IMR-90 (cell line): ENCODE results near the gene SLC12A7. TPM values are rescaled to one million over a fixed set of nuclear protein-coding genes. Genes with fewer than 3 reads are reported as not detected.
"Not testable (repeated sequence)": the region's sequence is repeated elsewhere in the genome, so short reads cannot be mapped to it uniquely, and the experiment has no call there.

ENCODE experiments used
- ATAC-seq: fragments of 200-7000 bp; cut with Tn5 transposase; 2 replicates; pipeline ENCODE4 v1.9.1; 2020; ENCODE audit warnings: low read depth, mild to moderate bottlenecking, moderate library complexity
- BruUV-seq: library from RNA; stranded (reverse); fragments of 400-500 nt; replicated peaks from 2 replicates; lab custom pipeline; 2021; lab: Mats Ljungman, UMichigan
- CTCF ChIA-PET: fragments of 300-600 bp; formaldehyde crosslinking; extraction: SDS; loops from one replicate; lab custom pipeline; 2021; ENCODE audit warnings: antibody characterized with exemption; lab: Yijun Ruan, JAX
- POLR2A ChIA-PET: fragments of 300-600 bp; sonication (Branson Sonifier 250); formaldehyde crosslinking; loops from one replicate; lab custom pipeline; 2022; ENCODE audit warnings: antibody characterized with exemption; ENCODE audit not compliant: unreplicated experiment; lab: Charles Lee
- DNase-seq: peaks from one replicate; pipeline ENCODE4 v3.0.0; 2013
- H2AFZ ChIP-seq: replicated peaks from 2 replicates; pipeline ENCODE3; 2013; ENCODE audit warnings: low read length, mild to moderate bottlenecking; ENCODE audit not compliant: poor library complexity
- H2AK5ac ChIP-seq: 2 replicates; pipeline ENCODE4 v1.6.1; 2013; ENCODE audit warnings: low read depth, low read length, inconsistent platforms
- H2AK9ac ChIP-seq: replicated peaks from 2 replicates; pipeline ENCODE3; 2013; ENCODE audit warnings: mild to moderate bottlenecking, low read depth, low read length, moderate library complexity; ENCODE audit not compliant: poor library complexity
- H2BK120ac ChIP-seq: 2 replicates; pipeline ENCODE4 v1.6.1; 2013; ENCODE audit warnings: low read depth, low read length, inconsistent platforms
- H2BK15ac ChIP-seq: 3 replicates; pipeline ENCODE4 v1.6.1; 2013; ENCODE audit warnings: low read depth, low read length, inconsistent platforms
- H2BK20ac ChIP-seq: 2 replicates; pipeline ENCODE4 v1.6.1; 2013; ENCODE audit warnings: low read depth, mild to moderate bottlenecking, inconsistent platforms, low read length, moderate library complexity
- H2BK5ac ChIP-seq: 2 replicates; pipeline ENCODE4 v1.6.1; 2013; ENCODE audit warnings: mild to moderate bottlenecking, low read depth, low read length, inconsistent platforms; ENCODE audit not compliant: poor library complexity, severe bottlenecking
- H3K14ac ChIP-seq: replicated peaks from 2 replicates; pipeline ENCODE4 v1.6.1; 2013; ENCODE audit warnings: low read depth, low read length, inconsistent platforms
- H3K18ac ChIP-seq: 2 replicates; pipeline ENCODE4 v1.6.1; 2013; ENCODE audit warnings: low read depth, low read length, control low read depth
- H3K23ac ChIP-seq: 2 replicates; pipeline ENCODE4 v1.6.1; 2013; ENCODE audit warnings: low read depth, low read length, inconsistent platforms
- H3K27ac ChIP-seq: 2 replicates; pipeline ENCODE4 v1.5.1; 2013; ENCODE audit warnings: mild to moderate bottlenecking, control low read depth, low read length; ENCODE audit not compliant: insufficient read depth
- H3K27me3 ChIP-seq: 2 replicates; pipeline ENCODE4 v1.6.1; 2013; ENCODE audit warnings: low read length; ENCODE audit not compliant: control insufficient read depth, insufficient read depth
- H3K36me3 ChIP-seq: 2 replicates; pipeline ENCODE4 v1.6.1; 2013; ENCODE audit warnings: low read length, mixed read lengths; ENCODE audit not compliant: control insufficient read depth, insufficient read depth
- H3K4ac ChIP-seq: 2 replicates; pipeline ENCODE4 v1.6.1; 2013; ENCODE audit warnings: low read depth, low read length, inconsistent platforms
- H3K4me1 ChIP-seq: 2 replicates; pipeline ENCODE4 v1.6.1; 2013; ENCODE audit warnings: low read length, mixed read lengths; ENCODE audit not compliant: control insufficient read depth, insufficient read depth
- H3K4me2 ChIP-seq: 2 replicates; pipeline ENCODE4 v1.6.1; 2013; ENCODE audit warnings: low read depth, mild to moderate bottlenecking, control low read depth, low read length, moderate library complexity
- H3K4me3 ChIP-seq: 2 replicates; pipeline ENCODE4 v1.5.1; 2013; ENCODE audit warnings: low read depth, mild to moderate bottlenecking, control low read depth, low read length, moderate library complexity; ENCODE audit not compliant: insufficient read depth
- H3K56ac ChIP-seq: 2 replicates; pipeline ENCODE4 v1.6.1; 2013; ENCODE audit warnings: low read length, inconsistent platforms; ENCODE audit not compliant: insufficient read depth; ENCODE audit errors: extremely low read depth
- H3K79me1 ChIP-seq, 2 experiments: 2 replicates each; pipeline ENCODE4 v1.6.1; 2013; ENCODE audit warnings: low read length in 2 of 2, inconsistent platforms in 1 of 2, low read depth in 1 of 2
- H3K9ac ChIP-seq: 2 replicates; pipeline ENCODE4 v1.6.1; 2013; ENCODE audit warnings: low read depth, low read length, control low read depth
- H3K9me1 ChIP-seq: 2 replicates; pipeline ENCODE4 v1.6.1; 2013; ENCODE audit warnings: low read length, inconsistent platforms; ENCODE audit not compliant: insufficient read depth
- H3K9me3 ChIP-seq: 2 replicates; pipeline ENCODE4 v1.6.1; 2013; ENCODE audit warnings: low read length; ENCODE audit not compliant: control insufficient read depth, insufficient read depth
- H4K20me1 ChIP-seq: 2 replicates; pipeline ENCODE4 v1.6.1; 2013; ENCODE audit warnings: low read length, inconsistent platforms; ENCODE audit not compliant: insufficient read depth
- H4K5ac ChIP-seq: 2 replicates; pipeline ENCODE4 v1.6.1; 2013; ENCODE audit warnings: mild to moderate bottlenecking, low read depth, low read length, control low read depth
- H4K8ac ChIP-seq, 2 experiments: 2 replicates each; pipeline ENCODE4 v1.6.1; 2013; ENCODE audit warnings: low read depth in 2 of 2, low read length in 2 of 2, control low read depth in 1 of 2, inconsistent platforms in 1 of 2
- H4K91ac ChIP-seq: 2 replicates; pipeline ENCODE4 v1.6.1; 2013; ENCODE audit warnings: low read depth, low read length, inconsistent platforms; ENCODE audit not compliant: insufficient read depth
- RCOR1 ChIP-seq: IDR thresholded peaks from 2 replicates; pipeline ENCODE4 v1.6.1; 2012; ENCODE audit warnings: mild to moderate bottlenecking, low read length, improper control_type of control experiment; ENCODE audit not compliant: insufficient replicate concordance
- WGBS, 2 experiments: methylation state at CpG; one replicate each; pipeline versions ENCODE4 v1.1.5 to v1.1.7; 2013; ENCODE audit warnings: missing lambda C conversion rate in 2 of 2; ENCODE audit not compliant: insufficient read length in 1 of 2; ENCODE audit errors: extremely low coverage in 2 of 2; 5-methylcytosine and 5-hydroxymethylcytosine counted together
- dilution Hi-C: fragments of 300-500 bp; cut with HindIII; formaldehyde crosslinking; loops from one replicate; pipeline ENCODE4 v1.14.3; 2018; ENCODE audit warnings: low sequenced_read_pairs; ENCODE audit not compliant: unreplicated experiment
- in situ Hi-C: fragments of 300-500 bp; cut with MboI; formaldehyde crosslinking; loops from 3 replicates; pipeline ENCODE4 v1.14.3; 2019; ENCODE audit warnings: low sequenced_read_pairs, inconsistent platforms, mixed read lengths
- intact Hi-C: fragments of 100-400 bp; cut with micrococcal nuclease; formaldehyde crosslinking; loops from 2 replicates; pipeline ENCODE4 v1.10.0; 2022
- polyA plus RNA-seq, 3 experiments: library from polyadenylated mRNA; depleted of rRNA; stranded (reverse); fragments of >200 nt; gene quantifications; 2 replicates each; pipeline ENCODE4 v1.2.3, GENCODE V29; 2012; ENCODE audit warnings: low replicate concordance in 1 of 3
- total RNA-seq: library from RNA; depleted of rRNA; stranded (reverse); fragments of >200 nt; gene quantifications from 2 replicates; pipeline ENCODE4 v1.2.3, GENCODE V29; 2012

SLC12A7 gene
- total and polyA plus RNA-seq, 2 of the 4 experiments (the other 2 are of a cell fraction): 3.0 to 6.1 TPM

GRCh38 chr5:1026700-1027621 lies 84.9 kb downstream of the SLC12A7 start (continued):
- no peak for TF ChIP-seq RCOR1

- no CpG with 5 or more reads among the region's 9 CpGs for WGBS, 2 experiments
- dilution Hi-C loops, POLR2A ChIA-PET, H3K18ac ChIP-seq, H3K14ac ChIP-seq, H4K20me1 ChIP-seq, H4K5ac ChIP-seq, H2AK5ac ChIP-seq, H3K56ac ChIP-seq, H2BK15ac ChIP-seq, H2BK20ac ChIP-seq, H3K23ac ChIP-seq, DNase-seq, ATAC-seq, H2BK5ac ChIP-seq, H3K9me3 ChIP-seq, H3K4me2 ChIP-seq, CTCF ChIA-PET, H2BK120ac ChIP-seq, H2AFZ ChIP-seq, H3K9me1 ChIP-seq, H3K36me3 ChIP-seq, intact Hi-C loops, H4K91ac ChIP-seq, H3K79me1 ChIP-seq, H3K27ac ChIP-seq, H3K4ac ChIP-seq, H4K8ac ChIP-seq, H3K4me3 ChIP-seq, BruUV-seq, H3K9ac ChIP-seq, in situ Hi-C loops, H2AK9ac ChIP-seq, H3K4me1 ChIP-seq: not testable (repeated sequence)
- H3K27me3 ChIP-seq: peaks cover 12% of the 10 kb centered on the region; the same call in 1 of the 2 replicates
Observed at GRCh38 chr5:1021969-1022336, 89.9 kb downstream of the SLC12A7 start.
